GM12878 (cell line): ENCODE measurements around the gene NDE1. TPM values are rescaled to one million over a fixed set of nuclear protein-coding genes. Genes with fewer than 3 reads are reported as not detected.

Experiments
- CREB1 ChIP-seq: IDR thresholded peaks from 2 replicates; pipeline ENCODE4 v1.6.1; 2012; ENCODE audit warnings: low read depth, mild to moderate bottlenecking, inconsistent platforms
- E4F1 ChIP-seq: fragments of 450-650 bp; IDR thresholded peaks from 2 replicates; pipeline ENCODE4 v1.6.1; 2018; ENCODE audit warnings: borderline replicate concordance, mild to moderate bottlenecking; ENCODE audit not compliant: partially characterized antibody
- GABPA ChIP-seq: IDR thresholded peaks from 2 replicates; pipeline ENCODE4 v1.6.1; 2014; ENCODE audit warnings: antibody characterized with exemption, low read depth, mild to moderate bottlenecking, inconsistent platforms
- HSF1 ChIP-seq: fragments of 150-350 bp; IDR thresholded peaks from 2 replicates; pipeline ENCODE4 v1.6.1; 2014; ENCODE audit warnings: mild to moderate bottlenecking, low read depth, low read length
- IKZF2 ChIP-seq, 2 experiments: fragments of 450-650 bp; IDR thresholded peaks; 2 replicates each; pipeline ENCODE4 v1.6.1; 2017; ENCODE audit warnings: mild to moderate bottlenecking in 2 of 2, moderate library complexity in 2 of 2
- KLF5 ChIP-seq: fragments of 450-650 bp; IDR thresholded peaks from 2 replicates; pipeline ENCODE4 v1.6.1; 2014; ENCODE audit warnings: mild to moderate bottlenecking; ENCODE audit not compliant: partially characterized antibody
- NFYB ChIP-seq: IDR thresholded peaks from 2 replicates; pipeline ENCODE4 v1.6.1; 2011; ENCODE audit warnings: low read depth, mild to moderate bottlenecking, low read length, improper control_type of control experiment, moderate library complexity; ENCODE audit not compliant: insufficient read depth
- POLR2AphosphoS2 ChIP-seq: IDR thresholded peaks from 2 replicates; pipeline ENCODE4 v1.6.1; 2011; ENCODE audit warnings: low read depth, mild to moderate bottlenecking, low read length, improper control_type of control experiment, moderate library complexity
- RELA ChIP-seq: fragments of 450-650 bp; IDR thresholded peaks from 2 replicates; pipeline ENCODE4 v1.8.0; 2014; ENCODE audit warnings: borderline replicate concordance; ENCODE audit not compliant: partially characterized antibody
- STAT1 ChIP-seq: fragments of 450-650 bp; conservative IDR thresholded peaks from 2 replicates; pipeline ENCODE4 v1.6.1; 2014; ENCODE audit warnings: antibody characterized with exemption, mild to moderate bottlenecking
- TAF1 ChIP-seq: IDR thresholded peaks from 2 replicates; pipeline ENCODE4 v1.6.1; 2011; ENCODE audit warnings: mild to moderate bottlenecking, low read depth, low read length, borderline replicate concordance
- ZBED1 ChIP-seq: IDR thresholded peaks from 2 replicates; pipeline ENCODE4 v1.6.1; 2016; ENCODE audit warnings: borderline replicate concordance
- polyA plus RNA-seq, 11 experiments: library from polyadenylated mRNA; depleted of rRNA in 4 of 11; unstranded in 6 of 11; stranded (reverse) in 5 of 11; fragments of >200 nt; fragmentation: Nextera tagmentation in 4 of 11; fragmentation: Illumina TruSeq in 1 of 11; extraction: Ambion mirVana in 4 of 11; extraction: Trizol in 1 of 11; gene quantifications; 1 replicate in 1 of 11; 2 replicates in 10 of 11; pipeline versions ENCODE4 v1.2.1 to v1.2.3, GENCODE V29; 2011 to 2016; ENCODE audit warnings: inconsistent platforms in 2 of 11, missing spikeins in 2 of 11, low read depth in 1 of 11
- total RNA-seq, 4 experiments: library from RNA; depleted of rRNA in 3 of 4; stranded (reverse); fragments of >200 nt in 3 of 4; fragmentation: Illumina TruSeq in 1 of 4; extraction: Trizol in 1 of 4; gene quantifications; 2 replicates each; pipeline versions ENCODE4 v1.2.1 to v1.2.3, GENCODE V29; 2013 to 2021
- TF ChIP-seq, protein P1 (sequence below): fragments of 450-650 bp; conservative IDR thresholded peaks from 2 replicates; pipeline ENCODE4 v1.6.1; 2017; ENCODE audit warnings: mild to moderate bottlenecking, moderate library complexity
- TF ChIP-seq, protein P2 (sequence below): IDR thresholded peaks from 2 replicates; pipeline ENCODE4 v1.6.1; 2012; ENCODE audit warnings: low read depth, low read length, improper control_type of control experiment
- TF ChIP-seq, protein P3 (sequence below), 3 experiments: IDR thresholded peaks in 2 of 3; conservative IDR thresholded peaks in 1 of 3; 2 replicates each; pipeline ENCODE4 v1.5.1; 2011; ENCODE audit warnings: low read depth in 3 of 3, low read length in 3 of 3, mild to moderate bottlenecking in 3 of 3, control low read depth in 2 of 3, moderate library complexity in 2 of 3, inconsistent platforms in 1 of 3, mixed read lengths in 1 of 3; ENCODE audit not compliant: control insufficient read depth in 2 of 3, insufficient read depth in 1 of 3; ENCODE audit errors: extremely low read depth in 1 of 3

NDE1 gene
- total and polyA plus RNA-seq, 10 of the 15 experiments (the other 5 are each of a cell fraction or from before 2014, with no cell fraction given) = 5.7 to 148 (median 87.8) TPM

GRCh38 chr16:15643048-15643945 is 6.7 kb upstream of the NDE1 start, which contains the start of gene MARF1 (continued):
- TF ChIP-seq, protein P1, sequence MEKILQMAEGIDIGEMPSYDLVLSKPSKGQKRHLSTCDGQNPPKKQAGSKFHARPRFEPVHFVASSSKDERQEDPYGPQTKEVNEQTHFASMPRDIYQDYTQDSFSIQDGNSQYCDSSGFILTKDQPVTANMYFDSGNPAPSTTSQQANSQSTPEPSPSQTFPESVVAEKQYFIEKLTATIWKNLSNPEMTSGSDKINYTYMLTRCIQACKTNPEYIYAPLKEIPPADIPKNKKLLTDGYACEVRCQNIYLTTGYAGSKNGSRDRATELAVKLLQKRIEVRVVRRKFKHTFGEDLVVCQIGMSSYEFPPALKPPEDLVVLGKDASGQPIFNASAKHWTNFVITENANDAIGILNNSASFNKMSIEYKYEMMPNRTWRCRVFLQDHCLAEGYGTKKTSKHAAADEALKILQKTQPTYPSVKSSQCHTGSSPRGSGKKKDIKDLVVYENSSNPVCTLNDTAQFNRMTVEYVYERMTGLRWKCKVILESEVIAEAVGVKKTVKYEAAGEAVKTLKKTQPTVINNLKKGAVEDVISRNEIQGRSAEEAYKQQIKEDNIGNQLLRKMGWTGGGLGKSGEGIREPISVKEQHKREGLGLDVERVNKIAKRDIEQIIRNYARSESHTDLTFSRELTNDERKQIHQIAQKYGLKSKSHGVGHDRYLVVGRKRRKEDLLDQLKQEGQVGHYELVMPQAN = peak; percentile 31; the same call in 1 of the 2 replicates
- TF ChIP-seq, protein P2, sequence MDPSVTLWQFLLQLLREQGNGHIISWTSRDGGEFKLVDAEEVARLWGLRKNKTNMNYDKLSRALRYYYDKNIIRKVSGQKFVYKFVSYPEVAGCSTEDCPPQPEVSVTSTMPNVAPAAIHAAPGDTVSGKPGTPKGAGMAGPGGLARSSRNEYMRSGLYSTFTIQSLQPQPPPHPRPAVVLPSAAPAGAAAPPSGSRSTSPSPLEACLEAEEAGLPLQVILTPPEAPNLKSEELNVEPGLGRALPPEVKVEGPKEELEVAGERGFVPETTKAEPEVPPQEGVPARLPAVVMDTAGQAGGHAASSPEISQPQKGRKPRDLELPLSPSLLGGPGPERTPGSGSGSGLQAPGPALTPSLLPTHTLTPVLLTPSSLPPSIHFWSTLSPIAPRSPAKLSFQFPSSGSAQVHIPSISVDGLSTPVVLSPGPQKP = peak; percentile 55; the same call in 1 of the 2 replicates
- TF ChIP-seq IKZF2 (IDR thresholded peaks at IDR 0.05) = peak; percentile 35 to 57
- no peak for TF ChIP-seq HSF1
- peak; percentile 96 for TF ChIP-seq RELA
- TF ChIP-seq, protein P3, sequence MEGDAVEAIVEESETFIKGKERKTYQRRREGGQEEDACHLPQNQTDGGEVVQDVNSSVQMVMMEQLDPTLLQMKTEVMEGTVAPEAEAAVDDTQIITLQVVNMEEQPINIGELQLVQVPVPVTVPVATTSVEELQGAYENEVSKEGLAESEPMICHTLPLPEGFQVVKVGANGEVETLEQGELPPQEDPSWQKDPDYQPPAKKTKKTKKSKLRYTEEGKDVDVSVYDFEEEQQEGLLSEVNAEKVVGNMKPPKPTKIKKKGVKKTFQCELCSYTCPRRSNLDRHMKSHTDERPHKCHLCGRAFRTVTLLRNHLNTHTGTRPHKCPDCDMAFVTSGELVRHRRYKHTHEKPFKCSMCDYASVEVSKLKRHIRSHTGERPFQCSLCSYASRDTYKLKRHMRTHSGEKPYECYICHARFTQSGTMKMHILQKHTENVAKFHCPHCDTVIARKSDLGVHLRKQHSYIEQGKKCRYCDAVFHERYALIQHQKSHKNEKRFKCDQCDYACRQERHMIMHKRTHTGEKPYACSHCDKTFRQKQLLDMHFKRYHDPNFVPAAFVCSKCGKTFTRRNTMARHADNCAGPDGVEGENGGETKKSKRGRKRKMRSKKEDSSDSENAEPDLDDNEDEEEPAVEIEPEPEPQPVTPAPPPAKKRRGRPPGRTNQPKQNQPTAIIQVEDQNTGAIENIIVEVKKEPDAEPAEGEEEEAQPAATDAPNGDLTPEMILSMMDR (IDR thresholded peaks at IDR 0.05 in 2 of 3, conservative IDR thresholded peaks at IDR 0.05 in 1 of 3; ENCODE audit: control insufficient read depth in 2 of 3, extremely low read depth in 1 of 3, insufficient read depth in 1 of 3, low read depth in 3 of 3, low read length in 3 of 3) = peak; percentile 19 to 28 (median 24); a peak in 2 of 6 replicates
- TF ChIP-seq NFYB = 0 out of 2 replicates have a peak, but pooled peaks have one; percentile 7
- peak; percentile 63 for TF ChIP-seq CREB1
- peak; percentile 63; the same call in 1 of the 2 replicates for TF ChIP-seq TAF1
- peak; percentile 69; the same call in 1 of the 2 replicates for TF ChIP-seq POLR2AphosphoS2
- peak; percentile 98 for TF ChIP-seq E4F1
- TF ChIP-seq STAT1 = 0 out of 2 replicates have a peak, but pooled peaks have one; percentile 40
- TF ChIP-seq GABPA = peak; percentile 86
- 0 out of 2 replicates have a peak, but pooled peaks have one; percentile 42 for TF ChIP-seq ZBED1
- peak; percentile 46 for TF ChIP-seq KLF5
